Astrocyte (in vitro differentiated cells and primary cell): ENCODE results near the gene LAMA5. TPM values are rescaled to one million over a fixed set of nuclear protein-coding genes. Genes with fewer than 3 reads are reported as not detected.

ENCODE experiments used
- DNase-seq: peaks from one replicate; pipeline ENCODE4 v3.0.0-alpha.2; 2010; ENCODE audit warnings: low read depth
- FAIRE-seq: peaks from 2 replicates; lab custom pipeline; 2011; peaks lifted over from hg19 to GRCh38; lab: Jason Lieb, UNC
- H2AFZ ChIP-seq: 2 replicates; pipeline ENCODE4 v1.6.0; 2012; ENCODE audit warnings: low read depth, low read length, inconsistent platforms
- H3K27ac ChIP-seq: 2 replicates; pipeline ENCODE4 v1.5.1; 2011; ENCODE audit warnings: low read depth, low read length, inconsistent platforms
- H3K27me3 ChIP-seq: 2 replicates; pipeline ENCODE4 v1.6.0; 2011; ENCODE audit warnings: low read length, inconsistent platforms; ENCODE audit not compliant: insufficient read depth
- H3K36me3 ChIP-seq: 2 replicates; pipeline ENCODE4 v1.5.1; 2011; ENCODE audit warnings: low read length, inconsistent platforms; ENCODE audit not compliant: insufficient read depth
- H3K4me1 ChIP-seq: 2 replicates; pipeline ENCODE4 v1.5.1; 2011; ENCODE audit warnings: low read length, inconsistent platforms; ENCODE audit not compliant: insufficient read depth
- H3K4me2 ChIP-seq: 2 replicates; pipeline ENCODE4 v1.6.0; 2012; ENCODE audit warnings: low read length, inconsistent platforms
- H3K4me3 ChIP-seq: 2 replicates; pipeline ENCODE4 v1.5.1; 2011; ENCODE audit warnings: low read depth, mild to moderate bottlenecking, low read length, inconsistent platforms; ENCODE audit not compliant: insufficient read depth
- H3K79me2 ChIP-seq: 2 replicates; pipeline ENCODE4 v1.6.0; 2012; ENCODE audit warnings: mild to moderate bottlenecking, low read length, inconsistent platforms; ENCODE audit not compliant: insufficient read depth
- H3K9ac ChIP-seq: 2 replicates; pipeline ENCODE4 v1.6.0; 2012; ENCODE audit warnings: mild to moderate bottlenecking, low read length, inconsistent platforms
- H3K9me3 ChIP-seq: 2 replicates; pipeline ENCODE4 v1.5.1; 2012; ENCODE audit warnings: low read depth, mild to moderate bottlenecking, low read length, inconsistent platforms; ENCODE audit not compliant: insufficient read depth
- H4K20me1 ChIP-seq: 2 replicates; pipeline ENCODE4 v1.6.0; 2012; ENCODE audit warnings: low read length, inconsistent platforms; ENCODE audit not compliant: insufficient read depth
- H3K27ac Mint-ChIP-seq: one replicate; pipeline ENCODE4 v1.8.0; 2021; ENCODE audit warnings: mild to moderate bottlenecking, mixed read lengths; ENCODE audit not compliant: unreplicated experiment
- H3K27me3 Mint-ChIP-seq: one replicate; pipeline ENCODE4 v1.8.0; 2021; ENCODE audit warnings: low read depth, mixed read lengths; ENCODE audit not compliant: unreplicated experiment
- H3K36me3 Mint-ChIP-seq: one replicate; pipeline ENCODE4 v1.8.0; 2021; ENCODE audit warnings: low read depth, mixed read lengths; ENCODE audit not compliant: unreplicated experiment
- H3K4me1 Mint-ChIP-seq: one replicate; pipeline ENCODE4 v1.8.0; 2021; ENCODE audit warnings: low read depth, mixed read lengths; ENCODE audit not compliant: unreplicated experiment
- H3K4me3 Mint-ChIP-seq: one replicate; pipeline ENCODE4 v1.8.0; 2021; ENCODE audit warnings: mild to moderate bottlenecking, moderate library complexity, mixed read lengths; ENCODE audit not compliant: unreplicated experiment
- H3K9me3 Mint-ChIP-seq: one replicate; pipeline ENCODE4 v1.8.0; 2021; ENCODE audit warnings: mild to moderate bottlenecking, mixed read lengths; ENCODE audit not compliant: unreplicated experiment
- CTCF ChIP-seq: IDR thresholded peaks from 2 replicates; pipeline ENCODE4 v1.5.1; 2011; ENCODE audit warnings: low read depth, mild to moderate bottlenecking, inconsistent platforms, low read length, moderate library complexity; ENCODE audit not compliant: insufficient read depth
- EZH2 ChIP-seq: IDR thresholded peaks from 2 replicates; pipeline ENCODE4 v1.6.1; 2012; ENCODE audit warnings: mild to moderate bottlenecking, low read length, inconsistent platforms; ENCODE audit not compliant: insufficient read depth
- total RNA-seq: library from RNA; stranded (reverse); gene quantifications from 2 replicates; pipeline ENCODE4 v1.2.1, GENCODE V29; 2021

Gene LAMA5
- total RNA-seq, 1 donor from 2014 or later, result 350 TPM

GRCh38 chr20:62387219-62387913 lies 20.3 kb upstream of the LAMA5 start:
- H3K4me3 ChIP-seq, result peak overlapping the region; percentile 91
- TF ChIP-seq EZH2, result no peak
- Mint-ChIP-seq H3K4me3 (peak overlapping the region; percentile 95), H3K9me3 (no peaks in the 10 kb centered on the region), H3K4me1 (peaks cover 13% of the 10 kb centered on the region), H3K27me3 (no peaks in the 10 kb centered on the region), H3K27ac (peak overlapping the region; percentile 92), H3K36me3 (peaks cover 6% of the 10 kb centered on the region)
- peaks cover 56% of the 10 kb centered on the region for H4K20me1 ChIP-seq
- DNase-seq, result no peak
- peaks cover 17% of the 10 kb centered on the region for H3K4me1 ChIP-seq
- no peak for FAIRE-seq
- H3K9me3 ChIP-seq, result no peaks in the 10 kb centered on the region
- H3K9ac ChIP-seq, result peak overlapping the region; percentile 94
- H2AFZ ChIP-seq, result no peak overlapping the region
- H3K27me3 ChIP-seq, result no peaks in the 10 kb centered on the region
- H3K27ac ChIP-seq, result peak overlapping the region; percentile 91
- H3K36me3 ChIP-seq, result peaks cover 17% of the 10 kb centered on the region
- peaks cover 47% of the 10 kb centered on the region for H3K79me2 ChIP-seq
- H3K4me2 ChIP-seq, result peak overlapping the region; percentile 98

- no peaks in the 10 kb centered on the region for H3K27me3 Mint-ChIP-seq
- H4K20me1 ChIP-seq, result peaks cover 61% of the 10 kb centered on the region
- H3K27ac ChIP-seq, result peak within 1 kb of the TSS; percentile 91
- H3K79me2 ChIP-seq, result peaks cover 53% of the 10 kb centered on the region
- peaks cover 17% of the 10 kb centered on the region for H3K4me1 ChIP-seq
- peak within 1 kb of the TSS; percentile 98 for H3K4me2 ChIP-seq
- H3K27me3 ChIP-seq, result no peaks in the 10 kb centered on the region
- H3K4me3 Mint-ChIP-seq, result peak within 1 kb of the TSS; percentile 95
- H3K36me3 Mint-ChIP-seq, result peaks cover 9% of the 10 kb centered on the region
- TF ChIP-seq CTCF (no peak), EZH2 (no peak)
- peaks cover 18% of the 10 kb centered on the region for H3K36me3 ChIP-seq
- peaks cover 2% of the 10 kb centered on the region for H3K9me3 Mint-ChIP-seq
- FAIRE-seq (no peak), DNase-seq (peak; percentile 79)
- H3K4me3 ChIP-seq, result peak within 1 kb of the TSS; percentile 91
- peak within 1 kb of the TSS; percentile 92 for H3K27ac Mint-ChIP-seq
- peak within 1 kb of the TSS; percentile 94 for H3K9ac ChIP-seq
- H3K9me3 ChIP-seq, result no peaks in the 10 kb centered on the region
- peaks cover 15% of the 10 kb centered on the region for H3K4me1 Mint-ChIP-seq
- peak within 1 kb of the TSS; percentile 78 for H2AFZ ChIP-seq
Measured at GRCh38 chr20:62386383-62387218, 19.5 kb upstream of the LAMA5 start, which contains the start of gene RPS21. TSS of gene RPS21 (plus strand) at chr20:62387103. CDS start at chr20:62387339, 236 bp downstream.

GRCh38 chr20:62382306-62383198 lies 15.4 kb upstream of the LAMA5 start:
- TF ChIP-seq CTCF, result peak; percentile 79
- no peak for TF ChIP-seq EZH2
- Mint-ChIP-seq H3K36me3 (peaks cover 8% of the 10 kb centered on the region), H3K27me3 (no peaks in the 10 kb centered on the region), H3K4me1 (peaks cover 12% of the 10 kb centered on the region), H3K9me3 (peaks cover 2% of the 10 kb centered on the region), H3K4me3 (peak overlapping the region; percentile 66), H3K27ac (no peak overlapping the region)
- Histone ChIP-seq H2AFZ (no peak overlapping the region), H3K27ac (no peak overlapping the region), H3K36me3 (peaks cover 2% of the 10 kb centered on the region), H4K20me1 (peaks cover 28% of the 10 kb centered on the region), H3K4me1 (peaks cover 23% of the 10 kb centered on the region), H3K79me2 (peaks cover 30% of the 10 kb centered on the region), H3K4me2 (no peak overlapping the region), H3K9me3 (no peaks in the 10 kb centered on the region), H3K9ac (no peak overlapping the region), H3K27me3 (no peaks in the 10 kb centered on the region), H3K4me3 (no peak overlapping the region)
- no peak for FAIRE-seq
- DNase-seq, result peak; percentile 49
